ENCODE measurements around the gene TAS2R43.

- TF ChIP-seq POLR2A (IDR thresholded peaks at IDR 0.05; ENCODE audit: low read depth, low read length), result no peak
- no peak for TF ChIP-seq POU2F2 (IDR thresholded peaks at IDR 0.05; ENCODE audit: low read depth, low read length)
Measured at GRCh38 chr12:11130999-11131398, 38.9 kb upstream of the TAS2R43 start.

Data from GM12891 (cell line).